NCI-H1048 (cell line): Measurements from ENCODE around the gene DUSP16.

Experiments used
- DNase-seq: peaks from one replicate; lab custom pipeline; 2025; lab: John Stamatoyannopoulos, UW

The DUSP16 gene

GRCh38 chr12:12470751-12471306 is 91.8 kb downstream of the DUSP16 start:
- DNase-seq: no peak

GRCh38 chr12:12469386-12469785 is 93.3 kb downstream of the DUSP16 start:
- no peak for DNase-seq

- no peak for DNase-seq
Observed at GRCh38 chr12:12468575-12468974, 94.1 kb downstream of the DUSP16 start.

GRCh38 chr12:12467688-12468261 is 94.9 kb downstream of the DUSP16 start:
- DNase-seq: peak; percentile 38

GRCh38 chr12:12467264-12467663 is 95.4 kb downstream of the DUSP16 start:
- DNase-seq: no peak

- no peak for DNase-seq
Observed at GRCh38 chr12:12466157-12466556, 96.5 kb downstream of the DUSP16 start.

- DNase-seq: no peak
Observed at GRCh38 chr12:12465522-12465921, 97.1 kb downstream of the DUSP16 start.

GRCh38 chr12:12461923-12462315 is 100.7 kb downstream of the DUSP16 start:
- no peak for DNase-seq

DNA sequence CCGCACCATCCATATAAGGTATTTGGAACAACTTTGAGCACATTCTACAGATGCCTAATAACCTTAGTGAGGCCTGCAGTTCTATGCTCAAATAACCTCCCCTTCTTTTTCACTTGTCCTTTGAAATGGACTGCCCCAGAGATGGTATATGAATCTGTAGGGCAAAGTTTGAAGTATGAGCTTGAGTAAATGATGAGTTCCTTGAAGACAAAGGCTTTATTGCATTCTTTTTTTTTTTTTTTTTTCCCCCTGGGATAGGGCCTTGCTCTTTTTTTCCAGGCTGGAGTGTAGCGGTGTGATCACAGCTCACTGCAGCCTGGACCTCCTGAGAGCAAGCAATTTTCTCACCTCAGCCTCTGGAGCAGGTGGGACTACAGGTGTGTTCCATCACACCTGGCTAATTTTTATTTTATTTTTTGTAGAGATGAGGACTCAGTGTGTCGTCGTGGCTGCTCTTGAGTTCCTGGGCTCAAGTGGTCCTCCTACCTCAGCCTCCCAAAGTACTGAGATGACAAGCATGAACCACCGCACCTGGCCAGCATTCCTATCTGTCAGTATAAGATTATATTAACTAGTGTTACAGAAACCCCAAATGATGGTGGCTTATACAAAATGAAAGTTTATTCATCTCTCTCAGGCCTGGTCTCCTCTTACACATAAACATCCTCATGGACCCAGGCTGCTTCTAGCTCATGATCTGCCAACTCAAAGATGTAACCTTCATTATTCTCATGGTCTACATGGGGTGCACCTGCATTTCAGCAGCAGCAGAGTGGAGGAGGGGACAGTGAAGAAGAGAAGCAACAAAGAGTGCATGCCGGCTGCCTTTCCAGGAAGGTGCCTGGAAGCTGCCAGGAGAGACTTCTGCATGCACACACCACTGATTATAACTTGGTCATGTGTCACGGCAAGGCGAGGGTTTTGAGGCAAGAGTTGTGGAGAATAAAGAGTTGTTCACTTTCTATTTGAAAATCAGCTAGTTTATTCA is 101.4 kb downstream of the DUSP16 start:
- no peak for DNase-seq

- DNase-seq: no peak
Observed at GRCh38 chr12:12456637-12457036, 106.0 kb downstream of the DUSP16 start.

DNA sequence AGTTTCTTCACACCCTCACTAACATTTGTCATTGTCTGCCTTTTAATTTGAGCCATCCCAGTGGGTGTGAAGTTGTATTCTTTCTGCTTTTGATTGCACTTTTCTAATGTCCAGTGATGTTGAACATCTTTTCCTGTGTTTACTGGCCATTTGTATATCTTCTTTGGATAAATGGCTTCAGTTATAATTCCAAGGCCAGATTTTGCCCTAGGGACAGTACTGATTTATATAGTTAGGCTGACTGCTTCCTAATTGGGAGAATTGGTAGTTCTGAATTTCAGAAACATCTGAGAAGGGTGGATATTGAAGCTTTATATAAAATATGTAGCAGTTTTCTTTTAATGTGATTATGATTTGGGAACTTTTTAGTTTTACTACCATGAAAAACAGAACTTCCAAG is 108.3 kb downstream of the DUSP16 start:
- no peak for DNase-seq

GRCh38 chr12:12453635-12454034 is 109.0 kb downstream of the DUSP16 start:
- DNase-seq: no peak

- no peak for DNase-seq
Observed at GRCh38 chr12:12452326-12452902, 110.2 kb downstream of the DUSP16 start.

GRCh38 chr12:12451098-12451497 is 111.6 kb downstream of the DUSP16 start:
- DNase-seq: no peak

GRCh38 chr12:12450043-12450471 is 112.6 kb downstream of the DUSP16 start:
- DNase-seq: no peak

DNA sequence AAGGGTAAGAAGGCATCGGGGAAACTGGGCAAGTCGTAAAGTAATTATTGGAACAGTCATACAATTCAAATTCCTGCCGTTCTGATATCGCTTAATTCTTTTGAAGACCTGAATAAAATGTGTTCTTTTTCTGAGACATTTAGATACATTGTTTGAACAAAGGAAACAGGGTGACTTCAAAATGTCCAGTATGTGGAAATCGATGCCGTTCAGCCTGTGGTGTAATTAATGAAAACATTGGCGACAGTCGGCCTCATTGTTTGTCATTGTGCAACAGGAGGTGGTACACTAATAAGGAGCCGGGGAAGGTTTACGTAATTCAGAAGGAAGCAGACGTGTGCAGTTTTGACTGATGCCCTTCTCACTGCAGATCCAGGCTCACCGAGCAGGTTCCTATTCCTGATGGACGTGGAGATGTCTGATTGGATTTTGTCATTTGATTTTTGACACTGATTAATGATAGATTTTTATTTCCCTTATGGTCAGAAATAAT is 113.1 kb downstream of the DUSP16 start:
- DNase-seq: no peak

GRCh38 chr12:12447837-12448236 is 114.8 kb downstream of the DUSP16 start:
- no peak for DNase-seq

GRCh38 chr12:12447236-12447635 is 115.4 kb downstream of the DUSP16 start:
- no peak for DNase-seq

DNA sequence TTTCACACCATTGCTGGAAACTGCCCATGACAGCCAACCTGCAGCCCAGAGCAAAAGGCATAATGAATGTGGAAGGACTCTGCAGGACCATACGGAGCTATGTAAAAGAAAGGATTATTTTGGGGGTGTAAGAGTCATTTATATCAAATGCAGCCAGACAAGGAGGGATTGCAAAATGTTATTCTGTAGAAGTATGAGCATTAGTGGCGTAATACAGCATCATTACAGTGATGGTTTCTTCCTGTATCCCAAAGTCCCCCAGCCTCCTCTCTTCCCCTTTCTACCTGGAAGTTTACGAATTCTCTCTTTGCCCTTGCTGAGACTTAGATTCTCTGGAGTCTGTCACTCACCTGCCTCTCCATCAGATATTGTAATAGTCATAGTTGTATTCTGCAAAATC is 115.9 kb downstream of the DUSP16 start:
- DNase-seq: no peak

DNA sequence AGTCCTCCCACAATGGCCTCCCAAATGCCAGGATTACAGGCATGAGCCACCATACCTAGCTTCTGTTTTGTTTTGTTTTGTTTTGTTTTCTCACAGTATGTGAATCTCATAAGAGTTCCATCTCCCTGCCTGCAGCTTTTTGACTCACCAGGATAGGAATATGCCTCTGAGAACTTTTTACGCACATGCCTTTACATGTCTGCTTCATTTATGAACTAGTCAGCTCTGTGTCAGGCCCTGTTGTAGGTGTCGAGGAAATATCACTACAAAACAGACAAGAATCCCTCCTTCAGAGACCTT is 116.8 kb downstream of the DUSP16 start:
- no peak for DNase-seq

- DNase-seq: no peak
Observed at GRCh38 chr12:12445165-12445881, 117.3 kb downstream of the DUSP16 start.

GRCh38 chr12:12443431-12443878 is 119.2 kb downstream of the DUSP16 start:
- DNase-seq: no peak
